ENCODE results near the gene POLD2.

The POLD2 gene

DNA sequence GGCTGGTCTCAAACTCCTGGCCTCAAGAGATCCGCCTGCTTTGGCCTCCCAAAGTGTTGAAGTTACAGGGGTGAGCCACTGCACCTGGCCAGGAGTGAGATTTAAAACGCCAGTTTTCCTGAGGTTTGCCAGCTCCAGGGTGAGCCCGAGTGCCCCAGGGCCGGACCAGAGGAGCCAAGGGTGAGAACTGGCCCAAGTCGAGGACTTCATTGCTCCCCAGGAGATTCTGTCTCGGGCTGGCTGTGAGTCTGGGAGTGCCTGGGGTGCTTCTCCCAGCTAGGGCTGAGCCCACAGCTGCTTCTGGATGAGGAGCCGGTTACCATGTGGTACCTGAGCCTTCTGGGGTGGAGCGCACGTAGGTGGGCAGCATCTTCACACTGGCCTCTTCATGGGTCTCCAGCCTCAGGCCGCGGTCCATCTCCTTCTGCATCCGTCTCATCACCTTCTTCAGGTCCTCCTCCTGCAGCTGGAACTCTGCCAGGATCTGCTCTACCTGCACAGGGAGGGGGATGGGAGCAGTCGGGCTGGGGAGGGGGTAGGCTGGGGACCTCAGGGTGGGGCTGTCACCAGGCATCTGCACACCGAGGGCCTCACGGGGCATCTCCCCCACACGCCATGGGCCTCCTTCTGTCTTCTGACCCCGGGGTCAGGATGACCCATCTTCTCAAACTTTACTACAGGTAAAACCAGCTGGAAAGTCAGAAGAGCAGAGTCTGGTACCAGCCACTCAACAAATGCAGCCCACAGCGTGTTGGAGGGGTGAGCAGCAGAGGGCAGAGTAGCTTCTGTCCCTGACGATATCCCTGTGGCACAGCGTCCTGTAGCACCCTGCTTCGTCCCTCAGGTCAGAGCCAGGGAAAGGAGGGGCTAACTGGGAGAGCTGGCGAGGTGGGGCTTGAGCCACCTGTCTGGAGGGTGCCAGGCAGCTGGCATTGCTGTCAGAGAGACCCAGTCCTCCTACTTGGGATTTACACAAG, 29.9 kb upstream of the POLD2 start:
- no peak for DNase-seq

DNA sequence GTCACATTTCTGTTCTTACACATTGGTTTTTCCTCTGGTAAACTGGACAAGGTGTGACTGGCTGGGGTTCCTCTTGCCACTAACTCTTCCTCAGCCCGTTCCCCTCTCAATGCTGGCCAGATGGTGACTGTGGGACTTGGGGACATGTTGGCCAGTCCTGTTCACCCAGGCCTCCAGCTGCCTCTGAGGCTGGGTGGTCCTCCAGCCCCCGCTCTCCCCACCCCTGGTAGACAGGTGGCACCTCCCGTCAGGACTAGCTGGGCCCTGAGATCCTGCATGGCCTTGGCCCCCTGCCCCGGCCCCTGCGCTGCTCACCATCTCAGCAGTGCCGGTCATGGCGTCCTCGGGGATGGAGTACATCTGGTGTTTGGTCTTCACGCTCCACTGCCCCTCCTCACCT, 28.6 kb upstream of the POLD2 start:
- no peak for DNase-seq

DNA sequence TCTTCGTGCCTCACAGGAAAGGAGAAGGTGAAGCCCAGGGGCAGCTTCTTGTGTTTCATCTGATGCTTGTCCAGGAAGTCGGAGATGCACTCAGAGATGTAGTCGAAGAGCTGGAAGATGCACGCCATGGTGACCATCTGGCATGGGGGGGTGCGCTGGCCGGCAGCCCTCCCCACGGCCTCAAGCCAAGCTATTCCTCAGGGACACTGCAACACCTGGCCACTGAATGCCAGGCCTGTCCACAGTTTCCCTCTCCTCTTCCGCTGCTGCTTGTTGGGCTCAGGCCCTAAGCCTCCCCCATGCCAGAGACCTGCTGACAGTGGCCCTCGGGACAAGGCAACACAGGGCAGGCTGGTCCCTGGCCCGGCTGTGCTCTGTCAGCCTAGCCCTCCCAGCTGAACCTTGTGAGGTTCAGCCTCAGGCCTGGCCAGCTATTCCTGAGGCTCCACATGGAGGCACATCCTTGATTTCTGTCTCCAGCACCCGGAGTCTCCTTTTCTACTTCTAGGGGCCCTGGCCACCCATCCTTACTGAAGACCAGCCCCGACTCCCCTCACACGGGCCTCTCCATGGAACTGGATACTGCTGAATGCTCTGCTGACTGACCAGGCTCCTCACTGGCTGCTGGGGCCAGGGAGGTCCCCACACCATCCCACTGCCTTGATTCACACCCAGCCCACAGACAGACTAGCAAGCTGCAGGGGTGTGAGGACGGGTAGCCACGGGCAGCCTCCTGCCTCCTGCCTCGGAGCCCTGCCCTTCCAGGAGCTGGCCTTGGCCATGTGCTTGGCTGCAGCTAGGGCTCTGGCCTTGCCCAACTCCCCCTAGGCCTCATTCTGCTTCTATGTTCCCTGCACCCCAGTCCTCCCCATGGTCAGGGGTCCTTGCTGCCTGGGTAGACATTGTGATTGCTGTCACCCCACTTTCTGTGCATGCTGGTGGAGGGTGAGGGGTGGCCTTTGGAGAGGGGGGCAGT, 27.9 kb upstream of the POLD2 start:
- no peak for DNase-seq

DNA sequence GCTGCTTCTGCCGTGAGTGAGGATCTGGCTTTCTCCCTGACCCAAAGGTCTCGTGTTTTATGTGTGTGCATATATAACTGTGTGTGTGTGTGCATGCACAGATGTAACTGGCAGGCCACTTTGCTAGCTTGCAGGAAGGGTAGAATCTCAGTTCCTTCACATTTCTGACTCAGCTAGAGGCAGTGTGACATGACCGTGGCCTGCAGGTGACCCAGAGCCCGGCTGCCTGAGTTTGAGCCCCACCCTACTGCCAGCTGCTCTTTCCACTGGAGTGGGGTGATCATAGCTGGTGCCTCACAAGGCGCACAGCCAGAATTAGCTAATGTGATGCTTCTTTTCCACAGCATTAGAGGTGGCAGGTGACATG, 27.1 kb upstream of the POLD2 start:
- peak; percentile 96 for DNase-seq

DNA sequence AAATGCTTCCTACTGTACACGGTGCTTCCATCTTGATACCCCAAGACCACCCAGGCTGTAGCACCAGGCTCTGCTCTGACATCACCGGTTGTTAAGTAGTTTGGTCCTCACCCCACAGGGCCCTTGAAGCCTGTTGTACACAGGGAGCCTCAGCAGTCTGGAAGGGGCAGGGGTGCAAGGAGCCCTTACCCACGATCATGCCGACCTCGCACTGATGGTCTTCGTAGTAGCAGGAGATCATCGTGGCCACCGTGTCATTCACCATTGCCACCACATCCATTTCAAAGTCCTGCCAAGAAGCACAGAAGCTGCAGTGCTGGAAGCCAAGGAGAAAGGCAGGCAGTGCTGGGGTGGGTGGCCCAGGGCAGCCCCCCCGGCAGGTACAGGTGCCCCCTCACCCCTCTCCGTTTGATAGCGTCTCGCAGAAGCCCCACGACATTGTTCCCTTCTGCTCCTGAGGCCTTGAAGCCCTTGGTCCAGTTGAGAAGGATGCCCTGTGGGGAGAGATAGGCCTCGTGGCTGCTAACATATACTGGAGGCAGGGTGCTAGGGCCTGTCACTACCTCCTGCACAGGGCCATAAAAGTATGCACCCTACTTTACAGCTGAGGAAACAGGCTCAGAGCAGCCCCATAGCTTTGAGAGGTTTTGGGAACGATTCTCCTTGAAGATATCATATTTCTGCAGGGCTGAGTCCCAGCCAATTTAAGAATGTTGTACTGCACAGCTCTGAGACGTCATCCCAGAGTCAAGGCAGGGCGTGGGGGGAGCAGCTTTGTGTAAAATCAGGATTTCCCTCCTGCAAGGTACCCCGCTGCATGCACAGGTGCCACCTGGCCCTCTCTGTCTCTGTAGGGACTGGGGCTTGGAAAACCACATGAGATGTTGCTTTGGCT, 26.5 kb upstream of the POLD2 start:
- DNase-seq, result no peak

DNA sequence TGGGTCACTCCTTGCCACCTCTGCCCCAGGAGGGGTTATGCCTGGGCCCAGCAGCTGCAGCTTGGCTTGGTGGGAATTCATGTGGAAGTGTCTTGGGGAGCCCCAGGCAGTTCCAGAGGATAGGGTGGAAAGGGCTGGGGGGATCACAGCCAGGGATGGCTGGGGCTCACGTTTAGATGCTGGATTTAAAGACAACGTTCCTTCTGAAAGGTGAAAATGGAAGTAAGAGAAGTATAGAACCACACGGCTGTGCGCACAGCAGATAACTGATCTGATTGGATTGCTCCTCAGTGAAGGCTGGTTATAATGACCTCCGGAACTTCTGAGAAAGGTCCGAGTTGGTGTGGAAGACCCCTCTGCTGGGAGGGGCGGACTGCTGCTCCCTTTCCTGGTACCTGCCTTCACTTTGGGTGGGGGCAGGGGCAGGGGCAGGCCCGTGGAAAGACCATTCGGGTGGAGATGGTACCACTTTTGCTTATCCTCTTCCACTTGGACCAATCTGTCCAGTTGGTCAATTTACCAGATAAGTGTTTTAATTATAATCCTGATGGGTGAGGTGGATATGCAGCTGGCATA, 25.7 kb upstream of the POLD2 start:
- no peak for DNase-seq

DNA sequence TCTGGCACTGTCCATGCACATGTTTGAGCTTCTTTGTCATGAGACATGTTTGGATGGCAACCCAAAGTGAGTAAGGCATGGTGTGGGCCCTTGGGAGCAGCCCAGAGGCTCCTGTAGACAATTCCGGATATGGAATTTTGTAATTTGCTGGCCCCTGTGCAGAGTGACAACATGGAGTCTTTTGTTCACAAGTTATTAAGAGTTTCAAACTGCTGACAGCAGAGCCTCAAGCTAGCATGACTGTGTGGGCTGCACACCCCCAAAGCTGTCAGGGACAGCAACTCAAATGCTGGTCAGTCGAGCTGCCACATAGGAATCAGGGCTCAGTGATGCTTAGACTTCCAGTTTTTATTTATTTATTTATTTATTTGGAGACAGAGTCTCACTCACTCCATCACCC, 24.8 kb upstream of the POLD2 start:
- no peak for DNase-seq

DNA sequence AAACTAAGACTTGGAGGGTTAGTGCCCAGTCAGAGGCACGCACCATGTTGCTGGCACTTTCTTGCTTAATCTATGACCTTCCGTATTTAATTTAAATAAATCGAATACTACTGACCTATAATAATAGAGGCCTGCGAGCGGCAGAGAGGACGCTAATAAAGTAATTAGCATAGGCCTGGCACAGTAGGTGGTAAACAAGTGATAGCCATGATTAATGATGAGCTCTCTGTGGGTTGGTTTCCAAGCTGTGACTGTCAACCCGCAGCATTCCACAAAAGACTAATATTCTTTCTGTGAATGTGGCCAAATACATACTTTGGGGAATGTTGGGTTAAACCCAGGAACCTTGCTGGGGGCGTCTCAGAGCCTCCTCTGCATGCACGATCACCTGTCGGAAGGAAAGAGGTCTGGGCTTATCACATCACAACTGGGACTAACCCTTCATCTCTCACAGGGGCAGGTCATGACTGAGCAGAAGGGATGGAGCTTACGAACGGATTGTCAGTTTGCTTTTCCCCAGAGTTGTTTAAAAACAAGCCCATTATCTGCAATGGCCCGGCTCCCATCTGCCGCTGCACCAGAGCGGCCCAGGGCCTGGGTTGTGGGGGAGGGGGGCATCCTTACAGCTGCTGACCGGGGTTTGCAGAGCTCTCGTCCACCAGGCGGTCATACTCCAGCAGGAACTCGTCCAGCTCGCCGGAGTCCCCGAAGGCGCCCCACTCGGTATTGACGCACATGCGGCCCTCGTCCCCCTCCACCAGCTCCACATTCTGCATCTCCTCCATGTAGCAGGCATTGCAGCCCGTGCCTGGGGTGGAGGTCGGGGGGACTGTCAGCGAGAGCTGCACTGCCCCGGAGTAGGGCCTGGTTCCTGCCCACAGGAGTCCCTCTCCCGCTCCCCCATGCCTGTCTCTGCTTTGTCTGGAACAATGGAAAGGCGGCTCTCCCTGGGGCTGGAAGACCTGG, 24.0 kb upstream of the POLD2 start:
- DNase-seq, result no peak

DNA sequence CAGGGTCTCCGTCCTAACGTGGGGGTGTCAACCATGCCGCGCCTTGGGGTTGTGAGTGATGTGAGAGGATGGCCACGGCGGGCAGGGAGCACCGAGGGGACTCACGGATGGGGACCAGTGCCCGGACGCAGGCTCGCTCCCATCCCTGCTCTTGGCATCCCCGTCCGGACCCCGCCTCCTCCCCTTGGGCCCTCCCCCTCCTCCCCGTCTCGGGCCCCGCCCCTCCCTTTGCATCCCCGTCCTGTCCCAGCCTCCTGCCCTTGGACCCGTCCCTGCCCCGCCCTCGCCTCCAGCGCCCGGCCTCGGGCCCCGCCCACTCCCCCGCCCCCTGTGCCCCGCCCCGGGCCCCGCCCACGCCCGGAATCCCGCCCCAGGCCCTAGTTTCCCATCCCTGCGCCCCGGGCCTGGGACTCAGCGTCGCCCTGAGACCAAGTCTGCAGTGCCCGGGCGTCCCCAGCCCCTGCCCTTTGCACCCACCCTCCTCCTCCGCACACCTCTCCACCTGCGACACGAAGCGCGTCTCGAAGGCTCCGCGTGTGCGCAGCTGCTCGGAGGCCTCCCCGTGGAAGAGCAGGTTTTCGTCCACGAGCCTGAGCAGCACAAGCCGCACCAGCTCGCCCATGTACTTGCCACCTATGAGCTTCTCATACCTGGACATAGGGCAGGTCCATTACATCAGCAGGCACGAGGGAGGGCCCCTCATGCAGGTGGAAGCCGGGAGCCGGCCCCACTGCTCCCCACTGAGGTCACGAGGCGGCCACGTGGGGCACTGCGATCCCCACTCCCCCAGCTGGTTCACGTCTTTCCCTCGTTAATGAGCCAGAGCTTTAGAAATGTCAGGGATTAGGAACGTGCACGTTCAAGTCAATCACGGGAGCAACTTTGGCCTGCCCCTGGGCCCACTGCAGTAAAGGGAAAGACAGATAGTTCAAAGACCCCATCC, 22.9 kb upstream of the POLD2 start:
- DNase-seq, result peak; percentile 50

DNA sequence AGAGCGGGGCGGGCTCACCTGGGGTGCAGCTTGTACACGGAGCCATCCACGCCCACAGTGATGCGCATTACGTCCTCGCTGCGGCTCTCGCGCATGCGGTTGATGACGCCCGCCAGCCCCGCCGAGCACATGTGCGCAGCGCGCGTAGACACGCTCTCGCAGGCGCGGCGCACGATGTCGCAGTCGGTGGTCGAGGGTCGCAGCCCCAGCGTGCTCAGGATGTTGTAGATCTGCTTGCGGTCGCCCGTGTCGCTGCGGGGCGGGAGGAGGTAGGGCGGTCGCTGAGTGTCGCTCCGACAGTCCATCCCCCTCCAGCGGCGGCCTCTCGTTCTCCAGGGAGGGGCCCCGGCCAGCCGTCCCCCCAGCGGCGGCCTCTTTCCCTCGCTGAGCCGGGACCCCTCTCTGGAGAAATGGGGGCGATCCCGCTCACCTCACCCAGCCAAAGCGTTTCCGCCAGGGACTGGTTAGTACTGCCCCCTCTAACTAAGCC, 22.2 kb upstream of the POLD2 start:
- no peak for DNase-seq

DNA sequence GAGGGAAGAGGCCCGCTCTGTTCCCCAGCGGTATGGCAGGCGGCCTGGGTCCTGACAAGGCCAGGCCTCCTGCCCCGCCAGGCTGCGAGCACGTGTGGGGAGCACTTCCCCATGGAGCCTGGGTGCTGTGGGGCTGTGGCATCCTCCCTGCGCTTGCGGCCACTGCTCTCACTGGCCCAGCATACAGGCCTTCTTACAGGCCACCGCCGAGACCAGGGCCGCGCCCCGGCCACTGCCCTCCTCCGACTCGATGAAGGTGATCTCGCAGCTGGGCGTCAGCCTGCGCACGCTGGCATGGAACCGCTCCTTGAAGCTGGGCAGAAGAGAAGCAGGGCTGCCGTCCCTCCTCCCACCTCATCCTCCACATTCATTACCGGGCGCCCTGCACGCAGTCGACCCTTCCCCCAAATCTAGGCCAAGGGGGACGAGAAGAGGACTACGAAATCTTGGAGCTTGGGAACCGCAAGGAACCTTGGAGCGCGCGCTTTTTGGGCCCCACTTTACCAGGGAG, 21.7 kb upstream of the POLD2 start:
- DNase-seq, result no peak

DNA sequence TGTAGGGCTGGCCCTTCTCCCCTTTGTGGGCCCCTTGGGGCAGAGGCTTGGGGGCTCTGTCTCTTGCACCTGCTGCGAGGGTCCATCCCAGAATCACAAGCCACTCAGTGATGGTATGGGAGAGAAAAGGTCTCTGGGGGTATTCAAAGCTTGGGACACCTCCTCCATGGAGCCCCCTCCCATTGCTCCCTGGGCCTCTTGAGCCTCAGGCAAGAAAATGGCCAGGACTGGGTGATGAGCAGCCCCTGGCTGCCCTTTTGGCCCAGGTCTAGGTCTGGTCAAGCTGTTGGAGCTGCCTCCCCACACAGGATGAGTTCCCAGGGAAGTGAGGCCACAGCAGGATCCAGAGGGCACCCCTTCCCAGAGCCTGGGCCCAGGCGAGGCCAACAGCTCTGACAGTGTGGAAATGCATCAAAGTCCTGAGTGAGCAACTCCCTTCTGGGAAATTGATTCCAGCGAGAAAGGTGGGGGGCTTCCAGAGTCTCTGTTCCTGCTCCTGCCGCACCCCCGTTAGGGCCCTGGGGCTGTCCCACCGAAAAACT, 21.1 kb upstream of the POLD2 start:
- DNase-seq, result no peak

DNA sequence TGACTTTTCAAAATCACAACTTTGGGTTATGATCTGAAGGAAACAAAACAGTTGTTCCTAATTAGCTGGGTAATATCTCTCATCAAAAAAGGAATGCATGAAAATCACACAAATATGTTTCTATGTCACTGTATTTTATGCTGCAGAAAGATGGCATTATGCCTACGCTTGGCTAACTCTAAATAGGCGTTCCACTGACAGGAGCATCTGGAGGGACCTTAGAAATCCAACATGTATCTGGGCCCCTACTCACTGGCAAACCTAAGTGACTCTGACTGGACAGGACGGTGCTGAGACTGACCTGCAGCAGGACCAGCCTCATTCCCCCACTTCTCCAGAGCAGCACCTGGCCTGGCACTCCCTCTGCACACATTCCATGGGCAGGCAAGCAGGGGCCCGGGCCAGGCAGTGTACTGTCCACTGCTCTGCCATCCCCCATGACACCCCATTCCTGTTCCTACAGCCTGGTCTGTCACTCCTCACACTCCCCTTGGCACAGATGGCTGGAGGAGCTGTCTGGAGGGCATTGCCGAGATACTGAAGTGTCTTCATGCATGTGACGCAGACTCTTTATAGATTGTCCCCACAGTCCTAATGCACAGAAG, 20.4 kb upstream of the POLD2 start:
- no peak for DNase-seq

DNA sequence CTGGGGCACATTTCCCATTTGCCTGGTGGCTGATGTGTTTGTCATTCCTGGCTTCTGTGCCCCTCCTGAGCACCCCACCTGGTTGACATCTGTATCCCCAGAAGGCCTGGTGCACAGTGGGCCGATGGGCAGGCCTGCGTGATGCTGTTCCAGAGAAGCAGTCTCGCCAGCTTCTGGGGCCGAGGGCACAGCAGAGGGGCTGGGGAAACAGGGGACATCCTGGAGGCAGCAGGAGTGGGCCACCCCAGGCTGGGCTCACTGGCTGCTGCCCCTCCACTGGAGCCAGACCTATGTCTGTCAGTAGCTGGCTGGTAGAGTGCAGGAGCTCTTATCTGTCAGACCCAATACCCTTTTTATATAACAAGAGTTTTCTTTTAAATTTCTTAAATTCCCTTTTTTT, 18.7 kb upstream of the POLD2 start:
- no peak for DNase-seq

DNA sequence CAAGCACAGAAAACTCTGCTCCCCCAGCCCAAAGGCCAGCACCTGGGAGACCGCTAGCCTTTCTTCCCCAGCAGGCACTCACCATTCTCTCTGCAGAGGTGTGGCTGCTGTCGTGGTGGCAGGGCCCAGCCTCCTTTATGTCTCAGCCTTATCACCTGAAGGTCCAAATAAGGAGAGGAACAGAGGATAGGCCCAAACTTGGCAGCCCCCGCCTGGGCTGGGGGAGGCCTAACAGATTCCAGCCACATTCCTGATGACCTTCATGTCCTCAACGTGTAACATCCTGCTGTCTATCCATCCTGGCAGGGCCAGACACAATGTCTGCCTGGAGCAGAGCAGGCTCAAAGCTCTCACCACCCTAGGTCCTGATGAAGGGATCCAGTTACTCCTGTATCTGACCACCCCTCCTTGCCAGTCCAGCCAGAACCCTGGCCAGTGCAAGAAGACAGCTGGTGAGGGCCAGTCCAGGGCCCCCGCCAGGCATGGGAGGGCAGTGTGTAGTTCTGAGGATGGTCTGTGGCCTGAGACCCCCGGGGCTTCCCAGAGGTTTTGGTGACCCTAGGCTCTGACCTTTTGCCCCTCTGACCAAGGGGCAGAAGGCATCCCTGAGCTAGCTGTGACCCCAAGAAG, 18.0 kb upstream of the POLD2 start, which contains the start of gene MYL7:
MYL7 (minus strand) TSS at position 112 of the 630 bp plus-strand sequence; CDS start at position 85, 27 bp downstream.
- DNase-seq, result no peak

DNA sequence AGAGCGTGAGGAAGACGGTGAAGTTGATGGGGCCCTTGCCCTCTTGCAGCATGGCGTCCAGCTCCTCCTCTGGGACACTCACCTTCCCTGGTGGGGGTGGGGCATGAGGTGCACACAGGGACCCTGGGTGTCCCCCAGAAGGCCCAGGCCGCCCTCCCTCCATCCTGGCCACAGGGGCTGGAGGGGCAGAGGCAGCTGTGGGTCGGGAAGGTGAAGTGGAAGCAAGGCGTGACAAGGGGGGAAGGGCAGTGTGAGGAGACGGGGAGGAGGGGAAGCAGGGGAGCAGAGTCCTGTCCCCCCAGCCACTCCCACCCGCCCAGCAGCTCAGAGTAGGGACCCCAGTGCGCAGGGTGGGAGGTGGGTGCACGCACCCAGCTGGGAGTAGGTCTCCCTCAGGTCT, 17.0 kb upstream of the POLD2 start:
- DNase-seq, result no peak

DNA sequence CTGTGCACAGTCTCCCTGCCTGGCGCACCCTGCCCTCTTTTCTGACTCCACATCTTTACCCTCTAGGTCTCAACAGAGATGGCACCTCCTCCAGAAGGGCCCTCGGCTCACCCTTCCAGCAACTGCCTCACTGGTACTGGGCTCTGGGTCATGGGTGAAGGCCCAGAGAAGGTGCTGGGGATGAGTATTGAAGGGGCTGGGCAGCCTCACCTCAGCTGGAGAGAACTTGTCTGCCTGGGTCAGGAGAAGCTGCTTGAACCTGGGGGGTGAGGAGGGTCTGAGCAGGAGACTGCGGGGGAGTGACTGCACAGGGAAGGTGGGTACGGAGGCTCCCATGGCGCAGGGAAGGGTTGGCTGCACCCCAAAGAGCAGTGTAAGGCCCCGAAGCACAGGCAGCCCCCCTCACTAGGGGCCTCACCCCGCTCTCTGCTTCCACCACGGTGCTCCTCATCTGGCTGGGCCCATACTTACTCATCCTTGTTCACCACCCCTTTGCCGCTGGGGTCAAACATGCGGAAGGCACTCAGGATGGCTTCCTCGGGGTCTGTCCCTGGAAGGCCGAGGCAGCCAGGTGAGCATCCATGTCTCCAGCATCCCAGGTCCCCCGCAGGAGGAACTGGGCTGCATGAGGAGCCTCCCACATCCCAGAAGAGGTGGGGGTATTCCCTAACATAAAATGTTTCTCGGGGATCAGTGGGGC, 16.1 kb upstream of the POLD2 start:
- DNase-seq, result no peak
